Measurements from ENCODE around the gene SLC25A22. TPM values are rescaled to one million over a fixed set of nuclear protein-coding genes. Genes with fewer than 3 reads are reported as not detected.
A peak's percentile ranks its signal among the peaks of the same experiment; 100 is the strongest.

SLC25A22 gene
- total and polyA plus RNA-seq, 4 donors = 3.2 to 12.9 (median 7.9) TPM

DNA sequence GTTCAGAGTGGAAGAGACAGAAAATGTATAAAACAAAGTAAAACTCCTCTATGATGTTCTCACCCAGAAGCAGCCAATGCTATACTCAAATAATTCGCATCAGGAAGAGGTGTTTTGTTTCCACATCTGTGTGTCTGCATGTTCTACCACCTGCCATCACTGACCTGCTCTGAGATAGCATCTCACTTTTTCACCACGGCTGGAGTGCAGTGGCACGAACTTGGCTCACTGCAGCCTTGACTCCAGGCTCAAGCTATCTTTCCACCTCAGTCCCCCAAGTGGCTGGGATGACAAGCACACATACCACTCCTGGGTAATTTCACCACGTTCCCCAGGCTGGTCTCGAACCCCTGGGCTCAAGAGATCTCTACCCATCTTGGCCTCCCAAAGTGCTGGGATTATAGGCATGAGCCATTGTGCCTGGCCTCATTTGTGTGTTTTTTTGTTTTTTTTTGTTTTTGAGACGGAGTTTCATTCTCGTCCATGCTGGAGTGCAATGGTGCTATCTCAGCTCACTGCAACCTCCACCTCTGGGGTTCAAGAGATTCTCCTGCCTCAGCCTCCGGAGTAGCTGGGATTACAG lies 36.5 kb downstream of the SLC25A22 start:
- no peak for ATAC-seq (ENCODE audit: low FRiP score)
- DNase-seq = no peak
- no peaks in the 10 kb centered on the region for H3K27me3 ChIP-seq (ENCODE audit: control insufficient read depth in 1 of 2, insufficient read depth in 2 of 2, low read length in 1 of 2)
- WGBS, 2 donors = 85% methylated on average over 8 of the region's 8 CpGs
- H3K4me1 ChIP-seq (ENCODE audit: control insufficient read depth in 1 of 2, insufficient read depth in 2 of 2, low read length in 2 of 2) = no peaks in the 10 kb centered on the region
- peaks cover 4 to 5% of the 10 kb centered on the region in 2 donors for H3K36me3 ChIP-seq (ENCODE audit: control insufficient read depth in 1 of 2, insufficient read depth in 2 of 2, low read length in 1 of 2)
- H3K9me3 ChIP-seq (ENCODE audit: control insufficient read depth, low read length) = no peaks in the 10 kb centered on the region
- intact Hi-C loops (cut with DNase I) = loop anchor here in 1 of 2 donors (5.0 kb wide), 1 partner anchor 99 kb away; no protein-coding TSS in a partner anchor
- no peak overlapping the region for H3K4me3 ChIP-seq (ENCODE audit: low read length in 2 of 2)
- no peak overlapping the region for H3K27ac ChIP-seq (ENCODE audit: low read depth in 1 of 2, low read length in 2 of 2)

DNA sequence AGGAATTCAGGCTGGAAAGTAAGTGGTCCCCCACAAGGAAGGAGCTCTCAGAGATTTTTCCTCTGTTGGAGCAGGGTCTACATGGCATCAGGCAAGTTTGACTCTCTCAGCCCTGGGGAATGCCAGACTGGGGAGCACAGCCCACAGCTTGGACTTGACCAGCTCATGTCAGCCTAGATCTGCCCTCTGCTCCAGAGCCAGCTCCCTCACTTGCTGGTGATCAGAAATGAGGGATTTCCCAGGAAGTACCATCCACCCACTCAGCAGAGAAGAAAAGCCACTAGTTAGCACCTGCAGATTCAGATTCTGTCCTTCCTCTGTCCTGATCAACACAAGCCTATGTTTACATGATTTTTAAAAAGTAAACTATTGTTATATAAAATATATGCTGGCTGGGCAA lies 37.8 kb downstream of the SLC25A22 start:
- no peak overlapping the region for H3K27ac ChIP-seq (ENCODE audit: low read depth in 1 of 2, low read length in 2 of 2)
- peaks cover 3 to 5% of the 10 kb centered on the region in 2 donors for H3K36me3 ChIP-seq (ENCODE audit: control insufficient read depth in 1 of 2, insufficient read depth in 2 of 2, low read length in 1 of 2)
- intact Hi-C loops (cut with DNase I) = loop anchor here in 1 of 2 donors (5.0 kb wide), 1 partner anchor 98 kb away; no protein-coding TSS in a partner anchor
- no peak for ATAC-seq (ENCODE audit: low FRiP score)
- no peaks in the 10 kb centered on the region for H3K27me3 ChIP-seq (ENCODE audit: control insufficient read depth in 1 of 2, insufficient read depth in 2 of 2, low read length in 1 of 2)
- no peaks in the 10 kb centered on the region for H3K9me3 ChIP-seq (ENCODE audit: control insufficient read depth, low read length)
- no peak for DNase-seq
- H3K4me1 ChIP-seq (ENCODE audit: control insufficient read depth in 1 of 2, insufficient read depth in 2 of 2, low read length in 2 of 2) = no peaks in the 10 kb centered on the region
- H3K4me3 ChIP-seq (ENCODE audit: low read length in 2 of 2) = no peak overlapping the region

DNA sequence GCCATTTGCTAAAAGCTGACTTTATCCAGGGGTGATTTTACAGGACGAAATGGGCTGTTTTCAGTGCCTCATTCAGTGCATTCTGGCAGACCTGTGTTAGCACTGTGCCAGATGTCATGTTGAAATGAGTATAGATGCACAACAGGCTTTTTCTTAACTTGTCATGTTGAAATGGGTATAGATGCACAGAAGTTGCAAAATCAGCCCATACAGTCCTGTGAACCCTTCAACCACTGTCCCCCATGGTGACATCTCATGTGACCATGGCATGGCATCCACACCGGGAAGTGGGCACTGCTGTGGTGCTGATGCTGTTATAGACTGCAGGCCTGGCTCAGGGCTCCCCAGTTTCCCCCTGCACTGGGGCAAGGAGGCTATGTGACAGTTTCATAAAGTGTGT lies 48.4 kb downstream of the SLC25A22 start:
- intact Hi-C loops (cut with DNase I) = no loop called here
- Histone ChIP-seq H3K27me3 (ENCODE audit: control insufficient read depth in 1 of 2, insufficient read depth in 2 of 2, low read length in 1 of 2) (no peaks in the 10 kb centered on the region), H3K9me3 (ENCODE audit: control insufficient read depth, low read length) (no peaks in the 10 kb centered on the region), H3K36me3 (ENCODE audit: control insufficient read depth in 1 of 2, insufficient read depth in 2 of 2, low read length in 1 of 2) (no peaks in the 10 kb centered on the region), H3K4me3 (ENCODE audit: low read length in 2 of 2) (no peak overlapping the region), H3K4me1 (ENCODE audit: control insufficient read depth in 1 of 2, insufficient read depth in 2 of 2, low read length in 2 of 2) (peaks cover 0 to 4% of the 10 kb centered on the region in 2 donors), H3K27ac (ENCODE audit: low read depth in 1 of 2, low read length in 2 of 2) (no peak overlapping the region)
- DNase-seq (no peak), ATAC-seq (ENCODE audit: low FRiP score) (no peak)
- 52 to 68% methylated on average over 2 of the region's 2 CpGs for WGBS, 2 donors

DNA sequence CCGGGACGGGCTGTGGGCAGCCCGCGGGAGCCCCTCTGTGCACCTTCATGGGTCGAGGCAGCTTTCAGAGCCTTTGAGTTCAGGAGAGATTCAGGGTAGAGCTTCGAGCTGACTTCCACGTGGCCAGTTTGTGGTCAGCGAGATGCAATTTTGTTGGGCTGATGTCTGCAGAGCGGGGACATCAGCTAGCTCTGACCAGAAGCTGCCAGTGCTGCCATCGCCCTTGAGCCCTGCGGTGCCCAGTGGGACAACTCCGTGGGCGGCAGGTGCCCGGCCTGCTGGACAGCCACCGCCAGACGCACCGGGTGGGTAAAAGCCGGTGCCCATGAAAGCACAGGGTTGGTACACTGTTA lies 50.1 kb downstream of the SLC25A22 start:
- intact Hi-C loops (cut with DNase I) = no loop called here
- DNase-seq (peak in 1 of 2 donors; percentile 60), ATAC-seq (ENCODE audit: low FRiP score) (peak; percentile 9)
- Histone ChIP-seq H3K36me3 (ENCODE audit: control insufficient read depth in 1 of 2, insufficient read depth in 2 of 2, low read length in 1 of 2) (no peaks in the 10 kb centered on the region), H3K4me3 (ENCODE audit: low read length in 2 of 2) (peak overlapping the region; percentile 57 to 82), H3K4me1 (ENCODE audit: control insufficient read depth in 1 of 2, insufficient read depth in 2 of 2, low read length in 2 of 2) (peaks cover 0 to 4% of the 10 kb centered on the region in 2 donors), H3K9me3 (ENCODE audit: control insufficient read depth, low read length) (no peaks in the 10 kb centered on the region), H3K27ac (ENCODE audit: low read depth in 1 of 2, low read length in 2 of 2) (peak overlapping the region in 1 of 2 donors; percentile 46), H3K27me3 (ENCODE audit: control insufficient read depth in 1 of 2, insufficient read depth in 2 of 2, low read length in 1 of 2) (no peaks in the 10 kb centered on the region)
- 3% methylated on average over 18 of the region's 18 CpGs for WGBS, 2 donors

DNA sequence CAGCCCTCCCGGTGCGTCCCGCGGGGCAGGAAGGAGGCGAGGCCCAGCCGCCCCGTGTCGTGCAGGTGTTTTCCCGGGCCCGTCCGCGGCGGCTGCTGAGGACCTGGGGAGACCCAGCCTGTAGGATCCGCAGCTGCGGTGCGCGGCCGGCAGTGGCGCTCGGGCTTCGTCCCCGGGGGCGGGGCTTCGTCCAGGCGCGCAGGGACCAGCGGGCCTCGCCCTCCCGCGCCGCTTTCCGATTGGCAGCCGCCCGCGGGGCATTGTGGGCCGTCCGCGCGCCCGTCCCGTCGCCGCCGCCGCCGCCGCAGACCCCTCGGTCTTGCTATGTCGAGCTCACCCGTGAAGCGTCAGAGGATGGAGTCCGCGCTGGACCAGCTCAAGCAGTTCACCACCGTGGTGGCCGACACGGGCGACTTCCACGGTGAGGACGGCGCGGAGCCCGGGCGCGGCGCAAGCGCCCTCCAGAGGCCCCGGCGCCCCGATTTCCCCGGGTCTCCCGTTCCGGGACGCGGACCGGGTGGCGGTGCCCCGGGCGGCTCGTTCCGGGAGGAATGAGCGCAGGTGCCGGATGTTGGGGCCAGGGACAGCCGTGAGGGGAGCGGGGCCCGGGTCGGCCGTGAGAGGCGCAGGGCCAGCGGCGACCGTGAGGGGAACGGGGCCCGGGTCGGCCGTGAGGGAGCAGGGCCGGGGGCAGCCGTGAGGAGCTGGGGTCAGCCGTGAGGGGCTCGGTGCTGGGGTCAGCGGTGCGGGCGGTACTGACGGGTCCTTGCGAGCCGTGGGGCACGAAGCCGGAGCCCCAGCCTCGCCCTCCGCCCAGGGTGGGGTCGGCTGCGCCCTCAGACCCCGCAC lies 50.7 kb downstream of the SLC25A22 start, which contains the start of gene TALDO1:
Gene TALDO1 (plus strand): TSS at position 307 of the 849 bp plus-strand sequence. CDS start 18 bp downstream, at position 325.
- H3K4me1 ChIP-seq (ENCODE audit: control insufficient read depth in 1 of 2, insufficient read depth in 2 of 2, low read length in 2 of 2) = peaks cover 0 to 4% of the 10 kb centered on the region in 2 donors
- H3K4me3 ChIP-seq (ENCODE audit: low read length in 2 of 2) = peak within 1 kb of the TSS; percentile 67 to 82
- H3K36me3 ChIP-seq (ENCODE audit: control insufficient read depth in 1 of 2, insufficient read depth in 2 of 2, low read length in 1 of 2) = no peaks in the 10 kb centered on the region
- no peaks in the 10 kb centered on the region for H3K27me3 ChIP-seq (ENCODE audit: control insufficient read depth in 1 of 2, insufficient read depth in 2 of 2, low read length in 1 of 2)
- intact Hi-C loops (cut with DNase I) = no loop called here
- peak within 1 kb of the TSS in 1 of 2 donors; percentile 46 for H3K27ac ChIP-seq (ENCODE audit: low read depth in 1 of 2, low read length in 2 of 2)
- DNase-seq (peak; percentile 94 to 98), ATAC-seq (ENCODE audit: low FRiP score) (peak; percentile 96)
- 0 to 1% methylated on average over 58 to 112 of the region's 112 CpGs for WGBS, 2 donors
- no peaks in the 10 kb centered on the region for H3K9me3 ChIP-seq (ENCODE audit: control insufficient read depth, low read length)

DNA sequence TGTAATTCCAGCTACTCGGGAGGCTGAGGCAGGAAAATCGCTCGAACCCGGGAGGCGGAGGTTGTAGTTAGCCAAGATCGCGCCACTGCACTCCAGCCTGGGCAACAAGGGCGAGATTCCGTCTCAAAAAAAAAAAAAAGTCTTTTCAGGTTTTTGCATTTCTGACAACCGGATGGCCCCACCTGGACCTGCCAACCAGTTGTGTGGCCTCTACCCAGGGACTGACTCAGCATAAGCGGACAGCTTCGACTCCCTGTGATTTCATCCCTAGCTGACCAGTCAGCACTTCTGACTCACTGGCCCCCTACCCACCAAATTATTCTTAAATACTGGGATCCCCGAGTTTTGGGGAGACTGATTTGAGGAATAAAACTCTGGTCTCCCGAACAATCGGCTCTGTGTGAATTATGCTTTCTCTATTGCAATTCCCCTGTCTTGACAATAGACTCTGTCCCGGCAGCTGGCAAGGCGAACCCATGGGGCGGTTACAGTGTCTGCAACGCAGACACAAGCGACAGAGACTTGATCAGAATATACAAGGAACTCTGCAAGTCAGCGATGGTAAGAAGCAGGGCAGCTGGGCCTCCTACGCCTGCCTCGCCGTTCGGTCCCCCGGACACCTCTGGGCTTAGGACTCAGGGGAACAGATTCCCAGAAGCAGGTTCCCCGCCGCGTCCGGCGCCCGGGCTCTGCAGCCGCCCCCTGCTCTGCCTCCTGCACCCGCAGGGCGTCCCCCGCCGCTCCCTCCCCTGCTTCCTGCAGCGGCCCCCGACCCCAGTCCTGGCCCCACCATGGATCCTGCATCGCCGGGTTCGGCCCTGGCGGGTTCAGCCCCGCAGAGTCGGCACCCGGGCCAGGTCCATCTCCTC lies 51.6 kb downstream of the SLC25A22 start:
- peak in 1 of 2 donors; percentile 58 for DNase-seq
- intact Hi-C loops (cut with DNase I) = no loop called here

DNA sequence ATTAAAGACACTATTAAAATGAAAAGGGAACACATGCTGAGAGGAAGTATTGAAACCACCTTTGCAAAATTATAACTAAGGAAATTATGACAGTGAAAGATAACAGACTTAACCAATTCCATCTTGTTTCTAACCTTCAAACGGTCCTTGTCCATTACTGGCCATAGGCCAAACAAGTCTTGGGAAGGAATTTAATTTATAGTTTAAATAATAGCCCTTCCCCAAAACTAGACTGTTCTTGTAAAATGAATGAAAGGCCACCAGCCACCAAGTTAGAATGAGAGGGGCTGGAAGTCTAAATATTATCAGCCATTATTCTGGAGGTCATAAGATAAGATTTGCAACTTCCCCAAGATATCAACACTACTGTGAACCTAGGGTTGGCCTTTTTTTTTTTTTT lies 52.7 kb downstream of the SLC25A22 start:
- Histone ChIP-seq H3K4me3 (ENCODE audit: low read length in 2 of 2) (no peak overlapping the region), H3K27me3 (ENCODE audit: control insufficient read depth in 1 of 2, insufficient read depth in 2 of 2, low read length in 1 of 2) (no peaks in the 10 kb centered on the region), H3K9me3 (ENCODE audit: control insufficient read depth, low read length) (no peaks in the 10 kb centered on the region), H3K27ac (ENCODE audit: low read depth in 1 of 2, low read length in 2 of 2) (no peak overlapping the region), H3K4me1 (ENCODE audit: control insufficient read depth in 1 of 2, insufficient read depth in 2 of 2, low read length in 2 of 2) (peaks cover 0 to 4% of the 10 kb centered on the region in 2 donors), H3K36me3 (ENCODE audit: control insufficient read depth in 1 of 2, insufficient read depth in 2 of 2, low read length in 1 of 2) (no peaks in the 10 kb centered on the region)
- 51 to 60% methylated on average over 1 of the region's 1 CpG for WGBS, 2 donors
- intact Hi-C loops (cut with DNase I) = no loop called here
- DNase-seq (no peak), ATAC-seq (ENCODE audit: low FRiP score) (no peak)

More for the DNA sequence above, 51.6 kb downstream of the SLC25A22 start:
- Histone ChIP-seq H3K36me3 (ENCODE audit: control insufficient read depth in 1 of 2, insufficient read depth in 2 of 2, low read length in 1 of 2) (no peaks in the 10 kb centered on the region), H3K4me3 (ENCODE audit: low read length in 2 of 2) (peak overlapping the region; percentile 58 to 67), H3K9me3 (ENCODE audit: control insufficient read depth, low read length) (no peaks in the 10 kb centered on the region), H3K27me3 (ENCODE audit: control insufficient read depth in 1 of 2, insufficient read depth in 2 of 2, low read length in 1 of 2) (no peaks in the 10 kb centered on the region), H3K27ac (ENCODE audit: low read depth in 1 of 2, low read length in 2 of 2) (peak overlapping the region in 1 of 2 donors; percentile 25), H3K4me1 (ENCODE audit: control insufficient read depth in 1 of 2, insufficient read depth in 2 of 2, low read length in 2 of 2) (peaks cover 0 to 4% of the 10 kb centered on the region in 2 donors)
- WGBS, 2 donors = 24 to 26% methylated on average over 45 to 46 of the region's 46 CpGs
- ATAC-seq (ENCODE audit: low FRiP score) = peak; percentile 69

DNA sequence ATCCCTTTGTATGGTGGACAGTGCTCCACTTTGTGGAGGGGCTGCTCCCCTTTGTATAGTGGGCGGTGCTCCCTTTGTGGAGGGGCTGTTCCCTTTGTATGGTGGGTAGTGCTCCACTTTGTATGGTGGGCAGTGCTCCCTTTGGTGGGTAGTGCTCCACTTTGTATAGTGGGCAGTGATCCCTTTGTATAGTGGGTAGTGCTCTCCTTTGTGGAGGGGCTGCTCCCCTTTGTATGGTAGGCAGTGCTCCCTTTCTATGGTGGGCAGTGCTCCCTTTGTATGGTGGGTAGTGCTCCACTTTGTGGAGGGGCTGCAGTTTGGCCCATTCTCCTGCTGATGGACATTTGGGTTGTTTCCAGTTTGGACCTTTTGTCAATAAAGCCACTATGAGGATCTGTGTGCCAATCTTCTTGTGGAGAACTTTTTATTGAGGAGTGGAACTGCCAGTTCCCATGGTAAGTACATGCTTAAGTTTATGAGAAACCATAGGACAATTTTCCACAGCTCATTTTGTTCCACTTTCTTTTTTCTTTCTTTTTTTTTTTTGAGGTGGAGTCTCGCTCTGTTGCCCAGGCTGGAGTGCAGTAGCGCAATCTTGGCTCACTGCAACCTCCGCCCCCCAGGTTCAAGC lies 55.4 kb downstream of the SLC25A22 start:
- ATAC-seq (ENCODE audit: low FRiP score) (no peak), DNase-seq (no peak)
- Histone ChIP-seq H3K4me1 (ENCODE audit: control insufficient read depth in 1 of 2, insufficient read depth in 2 of 2, low read length in 2 of 2) (no peaks in the 10 kb centered on the region), H3K4me3 (ENCODE audit: low read length in 2 of 2) (no peak overlapping the region), H3K27me3 (ENCODE audit: control insufficient read depth in 1 of 2, insufficient read depth in 2 of 2, low read length in 1 of 2) (no peaks in the 10 kb centered on the region), H3K9me3 (ENCODE audit: control insufficient read depth, low read length) (no peaks in the 10 kb centered on the region), H3K27ac (ENCODE audit: low read depth in 1 of 2, low read length in 2 of 2) (no peak overlapping the region), H3K36me3 (ENCODE audit: control insufficient read depth in 1 of 2, insufficient read depth in 2 of 2, low read length in 1 of 2) (no peaks in the 10 kb centered on the region)
- intact Hi-C loops (cut with DNase I) = no loop called here
- 90 to 99% methylated on average over 4 of the region's 4 CpGs for WGBS, 2 donors

Measured in aorta (tissue), 5 donors.